Nephron (organoid): ENCODE measurements around the gene ANKMY1.
A peak's percentile ranks its signal among the peaks of the same experiment; 100 is the strongest.

ENCODE experiments used
- H3K27ac Mint-ChIP-seq, 3 experiments: 2 replicates each; pipeline ENCODE4 v1.8.0; 2020; ENCODE audit warnings: mixed read lengths in 3 of 3, mild to moderate bottlenecking in 2 of 3, moderate library complexity in 1 of 3
- H3K27me3 Mint-ChIP-seq: 2 replicates; pipeline ENCODE4 v1.8.0; 2021; ENCODE audit warnings: low read depth, mild to moderate bottlenecking, moderate library complexity, mixed read lengths
- H3K36me3 Mint-ChIP-seq: 2 replicates; pipeline ENCODE4 v1.8.0; 2020; ENCODE audit warnings: low read depth, mixed read lengths
- H3K4me1 Mint-ChIP-seq: 2 replicates; pipeline ENCODE4 v1.8.0; 2020; ENCODE audit warnings: mixed read lengths
- H3K4me3 Mint-ChIP-seq, 3 experiments: 2 replicates each; pipeline ENCODE4 v1.8.0; 2020; ENCODE audit warnings: mild to moderate bottlenecking in 3 of 3, mixed read lengths in 3 of 3, moderate library complexity in 2 of 3
- H3K9me3 Mint-ChIP-seq: 2 replicates; pipeline ENCODE4 v1.8.0; 2020; ENCODE audit warnings: mixed read lengths
- TF ChIP-seq, protein P1 (sequence below), 3 experiments: fragments of 200-600 bp; sonication (generic); IDR thresholded peaks; one replicate each; pipeline ENCODE4 v1.5.0; 2021; ENCODE audit warnings: antibody characterized with exemption in 3 of 3; ENCODE audit not compliant: unreplicated experiment in 3 of 3

Gene ANKMY1

DNA sequence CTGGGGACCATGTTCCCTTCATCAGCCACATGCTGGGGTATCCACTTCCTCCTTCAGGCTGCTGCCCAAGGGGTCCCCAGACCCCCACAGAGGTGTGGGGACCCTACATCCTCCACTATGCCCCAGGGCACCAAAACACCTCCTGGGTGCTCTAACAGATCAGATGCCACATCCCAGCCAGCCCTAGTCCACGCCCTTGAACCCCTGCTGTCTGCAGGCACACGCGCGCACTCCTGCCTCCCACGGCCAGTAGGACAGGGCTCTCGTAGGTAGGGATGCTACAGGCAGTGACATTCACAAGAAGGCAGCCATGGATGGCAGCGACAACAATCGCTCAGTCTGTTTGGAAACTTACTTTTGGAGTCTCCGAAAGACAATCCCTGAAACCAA lies 125.4 kb downstream of the ANKMY1 start:
- no peaks in the 10 kb centered on the region for H3K9me3 Mint-ChIP-seq
- TF ChIP-seq, protein P1, sequence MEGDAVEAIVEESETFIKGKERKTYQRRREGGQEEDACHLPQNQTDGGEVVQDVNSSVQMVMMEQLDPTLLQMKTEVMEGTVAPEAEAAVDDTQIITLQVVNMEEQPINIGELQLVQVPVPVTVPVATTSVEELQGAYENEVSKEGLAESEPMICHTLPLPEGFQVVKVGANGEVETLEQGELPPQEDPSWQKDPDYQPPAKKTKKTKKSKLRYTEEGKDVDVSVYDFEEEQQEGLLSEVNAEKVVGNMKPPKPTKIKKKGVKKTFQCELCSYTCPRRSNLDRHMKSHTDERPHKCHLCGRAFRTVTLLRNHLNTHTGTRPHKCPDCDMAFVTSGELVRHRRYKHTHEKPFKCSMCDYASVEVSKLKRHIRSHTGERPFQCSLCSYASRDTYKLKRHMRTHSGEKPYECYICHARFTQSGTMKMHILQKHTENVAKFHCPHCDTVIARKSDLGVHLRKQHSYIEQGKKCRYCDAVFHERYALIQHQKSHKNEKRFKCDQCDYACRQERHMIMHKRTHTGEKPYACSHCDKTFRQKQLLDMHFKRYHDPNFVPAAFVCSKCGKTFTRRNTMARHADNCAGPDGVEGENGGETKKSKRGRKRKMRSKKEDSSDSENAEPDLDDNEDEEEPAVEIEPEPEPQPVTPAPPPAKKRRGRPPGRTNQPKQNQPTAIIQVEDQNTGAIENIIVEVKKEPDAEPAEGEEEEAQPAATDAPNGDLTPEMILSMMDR (IDR thresholded peaks at IDR 0.05; ENCODE audit: unreplicated experiment in 3 of 3), result no peak
- no peaks in the 10 kb centered on the region for H3K36me3 Mint-ChIP-seq
- no peak overlapping the region for H3K27ac Mint-ChIP-seq
- peak overlapping the region; percentile 19 to 49 (median 35) for H3K4me3 Mint-ChIP-seq
- H3K27me3 Mint-ChIP-seq, result peaks cover 7% of the 10 kb centered on the region
- peaks cover 5% of the 10 kb centered on the region for H3K4me1 Mint-ChIP-seq

DNA sequence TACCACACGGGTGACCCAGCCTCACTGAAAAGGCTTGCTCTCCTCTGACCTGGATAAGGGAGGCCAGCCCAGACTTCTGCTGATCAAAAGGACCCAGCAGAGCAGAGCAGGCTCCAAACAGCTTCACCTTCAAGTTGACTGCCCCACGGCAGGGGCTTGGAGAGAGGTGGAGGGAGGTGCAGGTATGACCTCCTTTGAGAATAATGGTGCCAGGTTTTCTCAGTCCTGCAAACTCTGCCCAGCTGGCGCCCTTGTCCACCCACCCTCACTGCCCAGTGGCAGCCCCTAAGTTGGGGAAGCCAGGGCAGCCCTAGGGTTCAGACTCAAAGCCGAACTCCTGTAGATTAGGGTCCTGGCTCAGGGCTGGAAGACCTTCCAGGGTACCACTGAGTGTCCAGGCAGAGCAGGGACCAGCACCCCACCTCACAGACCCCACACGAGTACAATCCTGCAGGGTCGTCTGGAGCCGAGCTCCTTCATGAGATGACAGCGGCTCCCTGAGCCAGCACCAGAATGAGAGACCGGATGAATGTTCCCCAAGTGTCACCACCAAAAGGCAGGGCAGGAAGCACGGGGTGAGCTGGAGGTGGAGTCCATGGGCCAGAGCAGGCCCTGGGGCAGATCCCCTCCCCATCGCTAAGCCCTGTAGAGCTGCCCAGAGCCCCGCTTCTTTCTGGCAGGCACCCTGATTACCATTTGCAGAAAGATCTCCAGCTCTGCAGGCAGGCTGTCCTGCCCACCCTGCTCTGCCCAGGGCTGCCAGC lies 125.9 kb downstream of the ANKMY1 start:
- Mint-ChIP-seq H3K27ac (no peak overlapping the region), H3K4me1 (peaks cover 5% of the 10 kb centered on the region), H3K27me3 (peaks cover 7% of the 10 kb centered on the region), H3K36me3 (no peaks in the 10 kb centered on the region), H3K9me3 (no peaks in the 10 kb centered on the region), H3K4me3 (peak overlapping the region; percentile 37 to 62 (median 56))
- TF ChIP-seq, protein P1 (IDR thresholded peaks at IDR 0.05; ENCODE audit: unreplicated experiment in 3 of 3), result no peak

DNA sequence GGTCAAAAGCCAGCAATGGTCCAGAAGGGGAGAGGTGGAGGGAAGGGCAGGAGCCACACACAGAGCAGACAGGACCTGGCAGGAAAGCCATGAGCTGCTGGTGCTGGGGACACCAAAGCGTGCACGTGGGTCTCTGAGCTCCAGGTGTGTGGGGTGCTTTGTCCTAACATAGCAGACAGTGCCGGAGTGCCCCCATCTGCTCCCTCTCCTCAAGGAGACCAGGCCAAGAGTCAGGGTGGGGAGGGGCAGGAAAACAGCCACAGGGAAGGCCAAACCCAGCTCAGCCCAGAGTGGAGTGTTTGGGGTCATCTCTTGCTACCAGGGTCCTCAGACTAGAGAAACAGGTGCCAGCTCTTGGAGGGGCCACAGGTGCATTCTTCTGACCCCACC lies 126.5 kb downstream of the ANKMY1 start:
- peaks cover 7% of the 10 kb centered on the region for H3K27me3 Mint-ChIP-seq
- no peak overlapping the region for H3K27ac Mint-ChIP-seq
- peaks cover 5% of the 10 kb centered on the region for H3K9me3 Mint-ChIP-seq
- TF ChIP-seq, protein P1 (IDR thresholded peaks at IDR 0.05; ENCODE audit: unreplicated experiment in 3 of 3), result no peak
- no peak overlapping the region for H3K4me3 Mint-ChIP-seq
- peaks cover 5% of the 10 kb centered on the region for H3K4me1 Mint-ChIP-seq
- H3K36me3 Mint-ChIP-seq, result no peaks in the 10 kb centered on the region

DNA sequence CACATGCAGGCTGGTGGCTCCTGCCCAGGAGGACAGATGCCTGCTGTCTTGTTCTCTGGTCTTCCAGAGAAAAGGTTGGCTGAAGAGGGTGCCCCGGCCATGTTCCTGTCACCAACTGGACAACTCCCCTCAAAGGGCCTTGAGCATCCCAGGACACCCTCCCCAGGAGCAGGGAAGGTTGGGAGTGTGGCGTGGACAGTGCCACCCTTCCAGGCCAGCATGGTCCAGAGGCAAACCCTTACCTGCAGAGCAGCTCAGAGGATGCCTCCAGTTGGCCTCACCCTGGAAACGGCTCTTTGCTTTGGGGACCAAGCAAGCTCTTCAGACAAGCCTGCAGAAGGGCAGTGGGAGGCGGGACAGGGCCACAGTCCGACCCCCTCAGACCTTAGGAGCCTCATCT lies 127.2 kb downstream of the ANKMY1 start:
- TF ChIP-seq, protein P1 (IDR thresholded peaks at IDR 0.05; ENCODE audit: unreplicated experiment in 3 of 3), result no peak
- H3K27me3 Mint-ChIP-seq, result peaks cover 7% of the 10 kb centered on the region
- H3K4me3 Mint-ChIP-seq, result no peak overlapping the region
- peaks cover 5% of the 10 kb centered on the region for H3K4me1 Mint-ChIP-seq
- H3K9me3 Mint-ChIP-seq, result peaks cover 10% of the 10 kb centered on the region
- H3K36me3 Mint-ChIP-seq, result no peaks in the 10 kb centered on the region
- H3K27ac Mint-ChIP-seq, result no peak overlapping the region

DNA sequence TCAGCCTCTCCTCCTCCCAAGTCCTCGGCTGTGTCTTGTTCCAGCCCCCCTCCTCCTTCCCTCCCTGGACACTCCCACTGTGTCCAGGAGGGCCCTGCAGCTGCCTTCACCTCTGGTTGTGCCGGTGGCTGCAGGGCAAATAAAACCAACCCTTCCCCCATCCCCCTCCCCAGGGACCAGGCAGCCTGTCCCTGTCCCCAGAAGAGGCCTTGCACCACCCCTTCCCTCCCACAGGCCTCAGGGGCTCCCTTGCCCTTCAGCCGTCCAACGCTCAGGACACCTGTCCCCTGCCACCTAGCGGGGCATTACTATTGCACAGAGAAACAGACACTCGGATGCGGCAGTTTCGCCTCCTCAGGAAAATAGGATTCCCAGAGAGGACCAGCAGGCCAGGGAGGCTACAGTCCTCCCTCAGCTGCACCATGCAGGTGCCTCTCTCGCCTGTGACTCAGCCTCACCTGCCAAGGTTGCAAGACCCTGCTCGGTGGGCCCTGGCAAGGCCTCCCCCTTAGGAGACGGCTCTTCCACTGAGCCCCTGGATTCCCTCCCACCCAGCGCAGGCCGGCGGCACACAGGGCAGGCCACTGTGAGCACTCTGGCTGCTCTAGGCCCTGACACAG lies 127.8 kb downstream of the ANKMY1 start:
- TF ChIP-seq, protein P1 (IDR thresholded peaks at IDR 0.05; ENCODE audit: unreplicated experiment in 3 of 3), result no peak
- Mint-ChIP-seq H3K36me3 (no peaks in the 10 kb centered on the region), H3K27me3 (peaks cover 7% of the 10 kb centered on the region), H3K4me3 (no peak overlapping the region), H3K9me3 (peaks cover 10% of the 10 kb centered on the region), H3K4me1 (peaks cover 5% of the 10 kb centered on the region), H3K27ac (no peak overlapping the region)
